ENCODE results near the gene MMP20. TPM values are rescaled to one million over a fixed set of nuclear protein-coding genes. Genes with fewer than 3 reads are reported as not detected.

Gene MMP20
- total RNA-seq, 1 experiment from 2014 or later = not detected

DNA sequence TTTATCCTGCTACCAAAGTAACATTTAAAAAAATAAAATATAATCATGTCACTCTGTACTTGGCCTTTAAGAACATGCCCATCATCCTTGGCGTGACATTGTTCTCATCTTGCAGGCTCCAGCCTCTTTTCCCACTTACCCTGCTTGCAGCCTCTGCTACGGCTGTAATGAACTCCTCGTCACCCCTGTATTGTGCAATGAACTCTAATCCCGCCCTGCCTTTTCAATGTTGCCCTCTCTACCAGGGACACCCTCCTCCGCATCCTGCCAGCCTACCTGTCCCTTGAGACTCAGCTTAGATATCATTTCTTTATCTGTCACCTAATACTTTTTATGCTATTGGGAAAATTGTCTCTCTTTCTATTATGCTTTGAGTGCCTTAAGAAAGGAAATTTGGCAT, 12.6 kb upstream of the MMP20 start:
- H3K4me3 ChIP-seq (ENCODE audit: low read depth in 2 of 2, low read length in 2 of 2) = no peak overlapping the region
- ATAC-seq = no peak
- H3K27ac ChIP-seq (ENCODE audit: low read length) = no peak overlapping the region
- no peaks in the 10 kb centered on the region for H3K4me1 ChIP-seq (ENCODE audit: control insufficient read depth, insufficient read depth, low read length)
- DNase-seq (ENCODE audit: low read depth, low spot score) = no peak
- in situ Hi-C loops (cut with HindIII; ENCODE audit: low pct_unique_long_range_greater_than_20kb, low sequenced_read_pairs) (no loop called here), intact Hi-C loops (cut with micrococcal nuclease; ENCODE audit: unreplicated experiment) (no loop called here)
- TF ChIP-seq SIN3A (IDR thresholded peaks at IDR 0.05; ENCODE audit: borderline replicate concordance, insufficient read depth, low read depth, low read length) (no peak), TCF7L2 (IDR thresholded peaks at IDR 0.05; ENCODE audit: low read depth, low read length) (no peak), POLR2AphosphoS5 (IDR thresholded peaks at IDR 0.05; ENCODE audit: low read depth, low read length) (no peak)
- TF ChIP-seq, protein P1, sequence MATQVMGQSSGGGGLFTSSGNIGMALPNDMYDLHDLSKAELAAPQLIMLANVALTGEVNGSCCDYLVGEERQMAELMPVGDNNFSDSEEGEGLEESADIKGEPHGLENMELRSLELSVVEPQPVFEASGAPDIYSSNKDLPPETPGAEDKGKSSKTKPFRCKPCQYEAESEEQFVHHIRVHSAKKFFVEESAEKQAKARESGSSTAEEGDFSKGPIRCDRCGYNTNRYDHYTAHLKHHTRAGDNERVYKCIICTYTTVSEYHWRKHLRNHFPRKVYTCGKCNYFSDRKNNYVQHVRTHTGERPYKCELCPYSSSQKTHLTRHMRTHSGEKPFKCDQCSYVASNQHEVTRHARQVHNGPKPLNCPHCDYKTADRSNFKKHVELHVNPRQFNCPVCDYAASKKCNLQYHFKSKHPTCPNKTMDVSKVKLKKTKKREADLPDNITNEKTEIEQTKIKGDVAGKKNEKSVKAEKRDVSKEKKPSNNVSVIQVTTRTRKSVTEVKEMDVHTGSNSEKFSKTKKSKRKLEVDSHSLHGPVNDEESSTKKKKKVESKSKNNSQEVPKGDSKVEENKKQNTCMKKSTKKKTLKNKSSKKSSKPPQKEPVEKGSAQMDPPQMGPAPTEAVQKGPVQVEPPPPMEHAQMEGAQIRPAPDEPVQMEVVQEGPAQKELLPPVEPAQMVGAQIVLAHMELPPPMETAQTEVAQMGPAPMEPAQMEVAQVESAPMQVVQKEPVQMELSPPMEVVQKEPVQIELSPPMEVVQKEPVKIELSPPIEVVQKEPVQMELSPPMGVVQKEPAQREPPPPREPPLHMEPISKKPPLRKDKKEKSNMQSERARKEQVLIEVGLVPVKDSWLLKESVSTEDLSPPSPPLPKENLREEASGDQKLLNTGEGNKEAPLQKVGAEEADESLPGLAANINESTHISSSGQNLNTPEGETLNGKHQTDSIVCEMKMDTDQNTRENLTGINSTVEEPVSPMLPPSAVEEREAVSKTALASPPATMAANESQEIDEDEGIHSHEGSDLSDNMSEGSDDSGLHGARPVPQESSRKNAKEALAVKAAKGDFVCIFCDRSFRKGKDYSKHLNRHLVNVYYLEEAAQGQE (IDR thresholded peaks at IDR 0.05; ENCODE audit: insufficient read depth in 1 of 2, low read depth in 2 of 2, low read length in 1 of 2) = no peak
- TF ChIP-seq, protein P2, sequence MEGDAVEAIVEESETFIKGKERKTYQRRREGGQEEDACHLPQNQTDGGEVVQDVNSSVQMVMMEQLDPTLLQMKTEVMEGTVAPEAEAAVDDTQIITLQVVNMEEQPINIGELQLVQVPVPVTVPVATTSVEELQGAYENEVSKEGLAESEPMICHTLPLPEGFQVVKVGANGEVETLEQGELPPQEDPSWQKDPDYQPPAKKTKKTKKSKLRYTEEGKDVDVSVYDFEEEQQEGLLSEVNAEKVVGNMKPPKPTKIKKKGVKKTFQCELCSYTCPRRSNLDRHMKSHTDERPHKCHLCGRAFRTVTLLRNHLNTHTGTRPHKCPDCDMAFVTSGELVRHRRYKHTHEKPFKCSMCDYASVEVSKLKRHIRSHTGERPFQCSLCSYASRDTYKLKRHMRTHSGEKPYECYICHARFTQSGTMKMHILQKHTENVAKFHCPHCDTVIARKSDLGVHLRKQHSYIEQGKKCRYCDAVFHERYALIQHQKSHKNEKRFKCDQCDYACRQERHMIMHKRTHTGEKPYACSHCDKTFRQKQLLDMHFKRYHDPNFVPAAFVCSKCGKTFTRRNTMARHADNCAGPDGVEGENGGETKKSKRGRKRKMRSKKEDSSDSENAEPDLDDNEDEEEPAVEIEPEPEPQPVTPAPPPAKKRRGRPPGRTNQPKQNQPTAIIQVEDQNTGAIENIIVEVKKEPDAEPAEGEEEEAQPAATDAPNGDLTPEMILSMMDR (IDR thresholded peaks at IDR 0.05) = no peak
- BruUV-seq (replicated peaks) = no TSS peak
- H3K27me3 ChIP-seq (ENCODE audit: control insufficient read depth, insufficient read depth, low read length) = no peaks in the 10 kb centered on the region
- H3K36me3 ChIP-seq (ENCODE audit: control insufficient read depth, insufficient read depth, low read length) = no peaks in the 10 kb centered on the region
- CTCF ChIA-PET = no interaction called here
- no peaks in the 10 kb centered on the region for H3K9me3 ChIP-seq (ENCODE audit: control insufficient read depth, insufficient read depth, low read depth, low read length)
- POLR2A ChIA-PET = no interaction called here

DNA sequence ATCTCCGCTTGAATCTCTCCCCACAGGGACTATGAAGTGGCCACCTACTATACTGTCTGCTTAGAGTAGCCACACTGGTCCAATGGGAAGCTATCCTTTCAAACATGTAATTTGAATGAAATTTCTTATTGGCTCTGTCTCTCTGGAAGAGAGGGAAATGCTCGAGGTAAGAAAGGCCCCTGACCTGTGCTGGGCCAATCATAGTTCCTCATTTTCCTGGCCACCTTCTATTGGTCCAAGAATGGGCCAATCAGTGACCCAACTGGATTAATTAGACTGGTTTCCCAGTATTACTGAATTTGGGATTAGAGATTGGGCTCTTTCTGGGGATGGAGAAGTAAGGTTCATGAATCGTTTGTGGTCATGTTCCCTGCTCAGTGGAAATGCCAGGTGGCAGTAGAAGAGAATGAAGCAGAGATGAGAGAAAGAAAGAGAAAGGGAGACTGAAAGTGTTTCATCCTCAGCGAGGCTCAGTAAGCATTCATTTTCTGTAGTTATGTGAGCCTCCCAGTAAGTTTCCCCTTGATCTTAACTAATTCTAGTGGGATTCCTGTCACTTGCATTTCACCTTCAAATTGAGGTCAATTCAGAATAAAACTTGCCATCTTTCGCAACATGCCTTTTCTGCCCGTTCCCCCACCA, 8.4 kb upstream of the MMP20 start:
- Histone ChIP-seq H3K4me1 (ENCODE audit: control insufficient read depth, insufficient read depth, low read length) (no peaks in the 10 kb centered on the region), H3K9me3 (ENCODE audit: control insufficient read depth, insufficient read depth, low read depth, low read length) (no peaks in the 10 kb centered on the region), H3K27me3 (ENCODE audit: control insufficient read depth, insufficient read depth, low read length) (no peaks in the 10 kb centered on the region), H3K27ac (ENCODE audit: low read length) (no peak overlapping the region), H3K36me3 (ENCODE audit: control insufficient read depth, insufficient read depth, low read length) (no peaks in the 10 kb centered on the region), H3K4me3 (ENCODE audit: low read depth in 2 of 2, low read length in 2 of 2) (no peak overlapping the region)
- in situ Hi-C loops (cut with HindIII; ENCODE audit: low pct_unique_long_range_greater_than_20kb, low sequenced_read_pairs) = no loop called here
- no peak for TF ChIP-seq SIN3A (IDR thresholded peaks at IDR 0.05; ENCODE audit: borderline replicate concordance, insufficient read depth, low read depth, low read length)
- TF ChIP-seq, protein P1 (IDR thresholded peaks at IDR 0.05; ENCODE audit: insufficient read depth in 1 of 2, low read depth in 2 of 2, low read length in 1 of 2) = no peak
- TF ChIP-seq TCF7L2 (IDR thresholded peaks at IDR 0.05; ENCODE audit: low read depth, low read length) = no peak
- no peak for TF ChIP-seq POLR2AphosphoS5 (IDR thresholded peaks at IDR 0.05; ENCODE audit: low read depth, low read length)
- TF ChIP-seq, protein P2 (IDR thresholded peaks at IDR 0.05) = no peak; the same call in 1 of the 2 replicates
- intact Hi-C loops (cut with micrococcal nuclease; ENCODE audit: unreplicated experiment) = no loop called here
- DNase-seq (ENCODE audit: low read depth, low spot score) (no peak), ATAC-seq (no peak)
- ChIA-PET CTCF (no interaction called here), POLR2A (no interaction called here)
- no TSS peak for BruUV-seq (replicated peaks)
